MCF 10A (cell line): ENCODE measurements around the gene TRIM31. TPM values are rescaled to one million over a fixed set of nuclear protein-coding genes. Genes with fewer than 3 reads are reported as not detected.

Experiments
- BruUV-seq: library from RNA; stranded (reverse); fragments of 400-500 nt; replicated peaks from 2 replicates; lab custom pipeline; 2021; lab: Mats Ljungman, UMichigan
- CTCF ChIA-PET: fragments of 300-600 bp; sonication (Branson Sonifier 250); formaldehyde crosslinking; extraction: SDS; loops from one replicate; lab custom pipeline; 2021; ENCODE audit warnings: antibody characterized with exemption, inconsistent platforms; lab: Yijun Ruan, JAX
- POLR2A ChIA-PET: fragments of 300-600, 350-650 bp; sonication (Branson Sonifier 250); formaldehyde crosslinking; extraction: SDS; loops from one replicate; lab custom pipeline; 2020; ENCODE audit warnings: antibody characterized with exemption, inconsistent platforms; lab: Yijun Ruan, JAX
- DNase-seq: peaks from one replicate; pipeline ENCODE4 v3.0.0-alpha.2; 2018; ENCODE audit not compliant: unreplicated experiment
- H3K27ac Mint-ChIP-seq: one replicate; pipeline ENCODE4 v1.8.0; 2022; ENCODE audit warnings: mild to moderate bottlenecking, low read depth, mixed read lengths; ENCODE audit not compliant: unreplicated experiment
- H3K27me3 Mint-ChIP-seq: one replicate; pipeline ENCODE4 v1.8.0; 2022; ENCODE audit warnings: mixed read lengths; ENCODE audit not compliant: insufficient read depth, unreplicated experiment
- H3K36me3 Mint-ChIP-seq: one replicate; pipeline ENCODE4 v1.8.0; 2022; ENCODE audit warnings: mild to moderate bottlenecking, moderate library complexity, mixed read lengths; ENCODE audit not compliant: insufficient read depth, unreplicated experiment
- H3K4me1 Mint-ChIP-seq: one replicate; pipeline ENCODE4 v1.8.0; 2022; ENCODE audit warnings: mixed read lengths; ENCODE audit not compliant: insufficient read depth, unreplicated experiment
- H3K4me3 Mint-ChIP-seq: one replicate; pipeline ENCODE4 v1.8.0; 2022; ENCODE audit warnings: mild to moderate bottlenecking, moderate library complexity, mixed read lengths; ENCODE audit not compliant: unreplicated experiment
- H3K9me3 Mint-ChIP-seq: one replicate; pipeline ENCODE4 v1.8.0; 2022; ENCODE audit warnings: mixed read lengths; ENCODE audit not compliant: unreplicated experiment
- CTCF ChIP-seq: fragments of 200-600 bp; IDR thresholded peaks from one replicate; pipeline ENCODE4 v1.8.0; 2022; ENCODE audit warnings: antibody characterized with exemption, mild to moderate bottlenecking; ENCODE audit not compliant: unreplicated experiment
- intact Hi-C: fragments of 100-400 bp; cut with micrococcal nuclease; formaldehyde crosslinking; loops from 2 replicates; pipeline ENCODE4 v1.14.1; 2022
- total RNA-seq: library from RNA; stranded (reverse); gene quantifications from 2 replicates; pipeline ENCODE4 v1.2.3, GENCODE V29; 2022

Gene TRIM31
- total RNA-seq, 1 experiment from 2014 or later, result not detected

- H3K9me3 Mint-ChIP-seq, result no peaks in the 10 kb centered on the region
- ChIA-PET POLR2A (interaction anchor here (0.6 to 3.9 kb wide), 3 partner anchors 26 to 769 kb away, joined by 3 to 17 read pairs (median 3); partner anchors contain the start of gene POLR1H), CTCF (interaction anchor here (0.6 kb wide), 1 partner anchor 25 kb away, joined by 3 read pairs; no protein-coding TSS in a partner anchor)
- H3K27me3 Mint-ChIP-seq, result no peaks in the 10 kb centered on the region
- peak overlapping the region; percentile 39 for H3K27ac Mint-ChIP-seq
- no peak for TF ChIP-seq CTCF
- no TSS peak for BruUV-seq
- intact Hi-C loops, result no loop called here
- H3K4me1 Mint-ChIP-seq, result peaks cover 26% of the 10 kb centered on the region
- no peak overlapping the region for H3K4me3 Mint-ChIP-seq
- DNase-seq, result no peak
- no peaks in the 10 kb centered on the region for H3K36me3 Mint-ChIP-seq
Measured at GRCh38 chr6:30156774-30157173, 43.9 kb upstream of the TRIM31 start.

GRCh38 chr6:30156262-30156599 is 43.3 kb upstream of the TRIM31 start:
- BruUV-seq, result no TSS peak
- intact Hi-C loops, result no loop called here
- peak; percentile 90 for DNase-seq
- no peak for TF ChIP-seq CTCF
- Mint-ChIP-seq H3K36me3 (no peaks in the 10 kb centered on the region), H3K27ac (peak overlapping the region; percentile 39), H3K4me3 (peak overlapping the region; percentile 17), H3K27me3 (no peaks in the 10 kb centered on the region), H3K9me3 (no peaks in the 10 kb centered on the region), H3K4me1 (peaks cover 26% of the 10 kb centered on the region)
- POLR2A ChIA-PET, result interaction anchor here (1.4 to 3.9 kb wide), 2 partner anchors 54 to 95 kb away, joined by 4 to 17 read pairs; partner anchors contain the start of gene POLR1H
- CTCF ChIA-PET, result interaction anchor here (2.5 kb wide), 1 partner anchor 25 kb away, joined by 25 read pairs; no protein-coding TSS in a partner anchor

- no peak for TF ChIP-seq CTCF
- DNase-seq, result peak; percentile 16
- Mint-ChIP-seq H3K9me3 (no peaks in the 10 kb centered on the region), H3K4me3 (peak overlapping the region; percentile 17), H3K27me3 (no peaks in the 10 kb centered on the region), H3K36me3 (no peaks in the 10 kb centered on the region), H3K27ac (peak overlapping the region; percentile 39), H3K4me1 (peaks cover 26% of the 10 kb centered on the region)
- POLR2A ChIA-PET, result interaction anchor here (0.9 to 3.9 kb wide), 5 partner anchors 50 to 95 kb away, joined by 4 to 17 read pairs (median 5); partner anchors contain the start of genes POLR1H and PPP1R11
- intact Hi-C loops, result no loop called here
- CTCF ChIA-PET, result interaction anchor here (0.9 to 2.5 kb wide), 3 partner anchors 24 to 506 kb away, joined by 3 to 25 read pairs (median 4); no protein-coding TSS in a partner anchor
- no TSS peak for BruUV-seq
Measured at GRCh38 chr6:30155520-30156261, 42.8 kb upstream of the TRIM31 start.
